HG03342 (cell line): ENCODE data around the gene GID4.
"Not testable (repeated sequence)": the region's sequence is repeated elsewhere in the genome, so short reads cannot be mapped to it uniquely, and the experiment has no call there.

Experiments
- ATAC-seq: cut with Tn5 transposase; IDR thresholded peaks from one replicate; pipeline ENCODE4 v1.9.1; 2021; ENCODE audit warnings: mild to moderate bottlenecking, moderate library complexity; ENCODE audit not compliant: unreplicated experiment

GID4 gene

GRCh38 chr17:18038861-18039534 is at the start of gene GID4, which contains the start of gene ATPAF2:
GID4 (plus strand) TSS chr17:18039408; CDS start chr17:18039465, 57 bp downstream.
ATPAF2 (minus strand) TSS chr17:18039168; CDS start chr17:18039013, 155 bp downstream.
- ATAC-seq = peak; percentile 88

DNA sequence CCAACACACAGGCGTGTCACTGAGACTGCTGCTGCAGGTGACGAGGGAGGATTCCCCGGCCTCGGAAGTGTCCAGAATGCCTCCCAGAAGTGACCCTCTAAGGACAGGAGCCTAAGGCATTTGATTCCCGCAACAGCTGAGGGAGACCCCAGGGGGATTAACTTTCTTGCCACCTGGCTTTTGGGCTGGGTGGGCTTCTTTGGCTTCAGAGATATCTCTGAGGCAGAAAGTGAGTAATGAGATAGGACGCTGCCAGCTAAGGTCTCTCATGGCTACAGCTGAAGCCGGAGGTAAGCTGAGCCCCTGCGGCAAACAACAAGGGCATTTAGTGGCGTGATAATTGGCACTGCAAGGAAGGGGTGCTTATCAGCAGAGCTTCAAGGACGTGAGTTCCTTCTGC is 49.6 kb upstream of the GID4 start:
- no peak for ATAC-seq

DNA sequence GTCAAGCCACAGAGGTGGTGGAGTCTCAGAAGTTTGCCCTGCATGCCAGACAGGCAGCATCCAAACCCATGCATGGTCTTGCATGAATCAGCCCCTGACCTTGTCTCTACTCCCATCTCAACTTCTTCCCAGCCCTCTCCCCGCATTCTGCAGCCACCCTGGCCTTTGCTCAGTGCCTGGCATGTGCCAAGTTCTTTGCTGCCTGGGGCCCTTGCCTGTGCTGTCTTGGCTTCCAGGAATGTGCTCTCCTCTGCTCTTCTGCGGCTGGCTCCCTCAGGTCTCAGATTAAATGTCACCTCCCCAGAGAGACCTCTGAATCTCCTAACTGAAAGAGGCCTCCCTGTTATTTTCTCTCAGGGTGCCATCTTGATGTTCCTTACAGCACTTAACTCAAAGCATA is 48.9 kb upstream of the GID4 start:
- no peak for ATAC-seq

GRCh38 chr17:17993366-17993765 is 45.8 kb upstream of the GID4 start:
- no peak for ATAC-seq

DNA sequence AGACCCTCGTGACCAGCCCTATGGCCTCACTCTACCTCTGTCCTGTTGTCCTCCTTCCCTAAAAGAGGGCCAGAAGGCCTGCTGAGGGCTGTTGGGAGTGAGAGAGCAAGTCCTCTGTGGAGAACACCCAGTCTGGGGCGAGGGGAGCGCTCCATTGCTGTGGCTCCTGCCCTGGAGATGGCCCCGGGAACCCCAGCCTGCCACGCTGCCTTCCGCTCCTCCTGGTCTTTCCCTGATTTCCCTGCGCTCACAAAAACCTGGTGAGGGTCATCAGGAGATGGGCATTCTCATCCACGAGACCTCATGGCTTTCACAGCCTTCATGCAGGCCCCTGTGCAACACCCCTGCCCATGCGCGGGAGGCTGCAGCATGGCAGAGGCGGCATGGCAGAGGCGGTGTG is 45.4 kb upstream of the GID4 start:
- no peak for ATAC-seq

GRCh38 chr17:17994271-17995069 is 44.7 kb upstream of the GID4 start:
- no peak for ATAC-seq

- not testable (repeated sequence) for ATAC-seq
These were observed 43.3 kb upstream of the GID4 start for GRCh38 chr17:17995887-17996286.

DNA sequence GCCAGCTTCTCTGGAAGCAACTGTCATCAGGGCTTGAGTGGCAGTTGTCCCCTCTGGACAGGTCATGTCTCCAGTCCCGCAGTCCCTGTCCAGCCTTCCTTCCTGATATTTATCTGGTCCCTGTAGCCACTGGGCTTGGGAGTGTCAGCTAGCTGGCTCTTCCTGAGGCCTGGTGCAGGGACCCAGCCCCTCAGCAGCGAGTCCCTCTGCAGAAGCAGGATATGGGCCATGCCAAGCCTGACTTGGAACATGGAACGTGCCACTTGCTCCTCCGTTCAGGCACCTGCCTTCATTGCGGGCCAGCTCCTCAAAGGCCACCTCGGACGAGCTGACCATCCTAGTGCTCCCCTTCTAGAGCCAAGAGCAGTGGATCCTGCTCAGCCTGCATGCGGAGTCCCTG is 40.3 kb upstream of the GID4 start:
- ATAC-seq = no peak

- no peak for ATAC-seq
These were observed 39.7 kb upstream of the GID4 start for GRCh38 chr17:17999364-18000029.

GRCh38 chr17:18000030-18000408 is 39.2 kb upstream of the GID4 start:
- ATAC-seq = no peak

DNA sequence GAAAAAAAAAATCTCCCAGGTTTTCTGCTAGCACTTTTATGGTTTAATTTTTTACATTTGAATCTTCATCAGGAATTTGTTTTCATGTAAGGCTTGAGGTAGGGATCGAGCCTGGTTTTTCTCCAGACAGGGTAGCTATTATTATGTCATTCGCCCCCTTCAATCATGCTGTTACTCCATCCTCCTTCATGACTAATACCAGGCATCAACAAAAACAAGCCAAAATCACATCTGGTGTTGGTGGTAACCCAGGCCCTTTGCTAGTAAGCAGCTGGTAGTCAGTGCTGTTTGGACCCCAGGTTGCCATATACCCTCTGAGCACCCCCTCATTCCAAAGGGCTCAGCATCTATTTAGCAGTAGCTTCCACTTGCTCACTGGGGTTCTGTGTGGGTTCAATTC is 37.0 kb upstream of the GID4 start:
- ATAC-seq = no peak

GRCh38 chr17:18004345-18004744 is 34.9 kb upstream of the GID4 start:
- no peak for ATAC-seq

GRCh38 chr17:18004884-18005305 is 34.3 kb upstream of the GID4 start:
- no peak for ATAC-seq

DNA sequence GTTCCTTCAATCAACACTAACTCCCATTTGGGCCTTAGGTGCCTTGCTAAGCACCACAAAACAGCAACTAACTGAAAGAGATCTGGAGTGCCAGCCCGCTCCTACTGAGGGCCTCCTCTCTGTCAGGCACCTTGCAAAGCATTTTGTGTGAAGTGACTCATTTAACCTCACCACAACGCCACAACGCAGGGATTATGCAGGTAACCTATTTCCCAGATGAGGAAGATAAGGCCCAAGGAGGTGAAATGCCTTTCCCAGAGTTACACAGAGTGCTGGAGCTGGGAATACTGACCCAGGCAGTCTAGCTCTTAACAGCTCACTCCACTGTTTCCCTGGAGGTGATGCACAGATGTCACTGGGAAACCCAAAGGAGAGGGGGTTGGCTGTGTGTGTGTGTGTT is 33.7 kb upstream of the GID4 start:
- no peak for ATAC-seq

DNA sequence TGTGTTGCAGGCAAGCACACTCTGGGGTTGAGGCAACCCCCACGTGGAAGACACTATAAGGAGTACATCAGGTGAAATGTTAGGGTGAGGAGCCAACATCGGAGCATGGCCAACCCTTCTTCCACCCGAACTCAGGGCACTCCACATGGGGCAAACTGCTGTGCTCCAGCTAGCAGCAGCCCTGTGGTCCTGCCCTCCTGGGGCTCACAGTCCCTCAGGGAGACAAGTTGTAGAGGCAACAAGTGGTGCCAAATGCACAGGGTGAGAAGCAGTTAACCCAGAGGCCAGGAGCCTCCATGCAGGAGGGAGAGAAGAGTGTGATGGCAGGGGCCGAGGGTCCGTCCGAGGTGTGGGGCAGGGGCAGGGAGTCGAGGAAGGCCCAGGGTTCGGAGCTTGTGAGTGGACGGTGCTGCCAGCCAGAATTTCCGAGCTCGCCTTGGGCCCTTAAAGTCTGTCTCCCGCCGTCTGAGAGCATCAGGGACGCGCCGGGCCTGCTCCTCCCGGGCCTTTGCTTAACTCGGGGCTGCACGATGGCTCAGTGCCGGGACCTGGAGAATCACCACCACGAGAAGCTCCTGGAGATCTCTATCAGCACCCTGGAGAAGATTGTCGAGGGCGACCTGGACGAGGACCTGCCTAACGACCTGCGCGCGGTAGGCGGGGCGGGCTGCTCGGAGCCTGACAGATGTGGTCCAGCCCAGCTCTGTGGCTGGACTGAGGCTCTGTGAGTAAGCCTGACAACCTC is 32.5 kb upstream of the GID4 start:
- no peak for ATAC-seq

GRCh38 chr17:18008496-18009268 is 30.5 kb upstream of the GID4 start:
- ATAC-seq = no peak

GRCh38 chr17:18009609-18010420 is 29.4 kb upstream of the GID4 start:
- no peak for ATAC-seq

DNA sequence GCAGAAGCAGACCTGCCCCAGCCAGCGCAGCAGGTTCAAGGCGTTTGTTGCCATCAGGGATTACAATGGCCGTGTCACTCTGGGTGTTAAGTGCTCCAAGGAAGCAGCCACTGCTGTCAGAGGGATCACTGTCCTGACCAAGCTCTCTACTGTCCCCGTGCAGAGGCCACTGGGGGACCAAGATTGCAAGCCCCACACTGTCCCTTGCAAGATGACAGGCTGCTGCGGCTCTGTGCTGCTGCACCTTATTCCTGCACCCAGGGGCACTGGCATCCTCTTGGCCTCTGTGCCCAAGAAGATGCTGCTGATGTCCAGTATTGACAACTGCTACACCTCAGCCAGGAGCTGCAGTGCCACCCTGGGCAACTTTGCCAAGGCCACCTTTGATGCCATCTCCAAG is 27.9 kb upstream of the GID4 start:
- ATAC-seq = no peak

GRCh38 chr17:18014006-18014405 is 25.2 kb upstream of the GID4 start:
- no peak for ATAC-seq

DNA sequence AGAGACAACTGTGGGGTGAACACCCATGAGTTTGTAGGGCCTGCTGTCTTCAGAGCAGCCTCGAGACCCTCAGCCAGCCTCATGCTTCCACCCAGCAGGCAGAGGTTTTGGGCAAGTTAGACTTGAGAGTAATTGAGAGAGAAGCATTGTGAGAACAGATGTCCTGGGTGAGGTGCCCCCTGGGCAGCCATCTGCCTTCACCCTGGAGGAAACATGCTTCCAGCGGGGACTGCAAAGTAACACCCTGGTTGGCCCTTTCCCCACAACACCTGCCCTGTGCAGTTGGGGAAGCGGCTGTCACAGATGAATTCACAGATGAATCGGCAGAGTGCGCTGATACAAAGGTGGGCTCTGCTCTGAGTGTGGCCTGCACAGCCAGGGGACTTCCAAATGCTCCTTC is 23.6 kb upstream of the GID4 start:
- ATAC-seq = no peak
